Measurements from ENCODE around the gene S1PR4. TPM values are rescaled to one million over a fixed set of nuclear protein-coding genes. Genes with fewer than 3 reads are reported as not detected.

S1PR4 gene
- total RNA-seq, 1 experiment from 2014 or later, result 0.26 TPM

GRCh38 chr19:3178973-3179738, 587 bp downstream of the S1PR4 start:
- Histone ChIP-seq H3F3A (ENCODE audit: low read length, unreplicated experiment) (no peaks in the 10 kb centered on the region), H3K4me3 (ENCODE audit: low read length) (no peak overlapping the region), H3K4me1 (ENCODE audit: insufficient read depth, low read length) (peaks cover 20% of the 10 kb centered on the region), H3K9me2 (replicated peaks; ENCODE audit: low read length) (no peaks in the 10 kb centered on the region), H3K27ac (ENCODE audit: low read length) (no peak overlapping the region), H2AFZ (ENCODE audit: low read length) (no peak overlapping the region), H3K4me2 (ENCODE audit: low read length) (no peak overlapping the region), H4K20me1 (ENCODE audit: low read length) (no peaks in the 10 kb centered on the region), H3K36me3 (ENCODE audit: low read depth, low read length) (no peaks in the 10 kb centered on the region), H3K27me3 (ENCODE audit: low read length) (no peaks in the 10 kb centered on the region), H3K9me3 (ENCODE audit: low read length) (no peaks in the 10 kb centered on the region), H3K9ac (ENCODE audit: low read length) (no peak overlapping the region), H3K79me2 (ENCODE audit: low read length) (no peaks in the 10 kb centered on the region)
- CTCF ChIA-PET, result no interaction called here
- TF ChIP-seq EZH2 (IDR thresholded peaks at IDR 0.05; ENCODE audit: low read length, unreplicated experiment) (no peak), EZH2phosphoT487 (IDR thresholded peaks at IDR 0.05; ENCODE audit: borderline replicate concordance, low read length) (no peak), CTCF (conservative IDR thresholded peaks at IDR 0.05; ENCODE audit: low read depth, low read length) (no peak)
- intact Hi-C loops (cut with micrococcal nuclease), result no loop called here
- BruUV-seq (replicated peaks), result no TSS peak
- POLR2A ChIA-PET (ENCODE audit: unreplicated experiment), result no interaction called here
- DNase-seq (no peak), ATAC-seq (no peak)

DNA sequence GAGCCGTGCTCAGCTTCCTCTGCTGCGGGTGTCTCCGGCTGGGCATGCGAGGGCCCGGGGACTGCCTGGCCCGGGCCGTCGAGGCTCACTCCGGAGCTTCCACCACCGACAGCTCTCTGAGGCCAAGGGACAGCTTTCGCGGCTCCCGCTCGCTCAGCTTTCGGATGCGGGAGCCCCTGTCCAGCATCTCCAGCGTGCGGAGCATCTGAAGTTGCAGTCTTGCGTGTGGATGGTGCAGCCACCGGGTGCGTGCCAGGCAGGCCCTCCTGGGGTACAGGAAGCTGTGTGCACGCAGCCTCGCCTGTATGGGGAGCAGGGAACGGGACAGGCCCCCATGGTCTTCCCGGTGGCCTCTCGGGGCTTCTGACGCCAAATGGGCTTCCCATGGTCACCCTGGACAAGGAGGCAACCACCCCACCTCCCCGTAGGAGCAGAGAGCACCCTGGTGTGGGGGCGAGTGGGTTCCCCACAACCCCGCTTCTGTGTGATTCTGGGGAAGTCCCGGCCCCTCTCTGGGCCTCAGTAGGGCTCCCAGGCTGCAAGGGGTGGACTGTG, 1.2 kb downstream of the S1PR4 start:
- intact Hi-C loops (cut with micrococcal nuclease), result no loop called here
- Histone ChIP-seq H3K36me3 (ENCODE audit: low read depth, low read length) (no peaks in the 10 kb centered on the region), H3K9me3 (ENCODE audit: low read length) (no peaks in the 10 kb centered on the region), H3K4me3 (ENCODE audit: low read length) (no peak overlapping the region), H3K4me2 (ENCODE audit: low read length) (no peak overlapping the region), H3K79me2 (ENCODE audit: low read length) (no peaks in the 10 kb centered on the region), H3K4me1 (ENCODE audit: insufficient read depth, low read length) (peaks cover 20% of the 10 kb centered on the region), H2AFZ (ENCODE audit: low read length) (no peak overlapping the region), H3K9ac (ENCODE audit: low read length) (no peak overlapping the region), H3K27me3 (ENCODE audit: low read length) (no peaks in the 10 kb centered on the region), H3K9me2 (replicated peaks; ENCODE audit: low read length) (no peaks in the 10 kb centered on the region), H3F3A (ENCODE audit: low read length, unreplicated experiment) (no peaks in the 10 kb centered on the region), H3K27ac (ENCODE audit: low read length) (no peak overlapping the region), H4K20me1 (ENCODE audit: low read length) (no peaks in the 10 kb centered on the region)
- TF ChIP-seq EZH2 (IDR thresholded peaks at IDR 0.05; ENCODE audit: low read length, unreplicated experiment) (no peak), EZH2phosphoT487 (IDR thresholded peaks at IDR 0.05; ENCODE audit: borderline replicate concordance, low read length) (no peak), CTCF (conservative IDR thresholded peaks at IDR 0.05; ENCODE audit: low read depth, low read length) (no peak)
- CTCF ChIA-PET, result no interaction called here
- no TSS peak for BruUV-seq (replicated peaks)
- POLR2A ChIA-PET (ENCODE audit: unreplicated experiment), result no interaction called here
- DNase-seq, result no peak
- ATAC-seq, result no peak
